GM23338 (cell line): ENCODE results near the gene ACYP1. TPM values are rescaled to one million over a fixed set of nuclear protein-coding genes. Genes with fewer than 3 reads are reported as not detected.

Experiments used
- ETS1 ChIP-seq: IDR thresholded peaks from 2 replicates; pipeline ENCODE4 v1.6.1; 2016; ENCODE audit warnings: antibody characterized with exemption
- EZH2 ChIP-seq: fragments of 200-600 bp; sonication (generic); IDR thresholded peaks from one replicate; pipeline ENCODE4 v1.8.0; 2017; ENCODE audit warnings: antibody characterized with exemption, mild to moderate bottlenecking, low read depth; ENCODE audit not compliant: unreplicated experiment
- JUNB ChIP-seq: IDR thresholded peaks from one replicate; pipeline ENCODE4 v1.6.1; 2016; ENCODE audit warnings: antibody characterized with exemption; ENCODE audit not compliant: unreplicated experiment
- REST ChIP-seq: IDR thresholded peaks from one replicate; pipeline ENCODE4 v1.6.1; 2018; ENCODE audit warnings: antibody characterized with exemption; ENCODE audit not compliant: unreplicated experiment
- ZNF331 ChIP-seq: fragments of 250-450 bp; sonication (Bioruptor Pico); IDR thresholded peaks from 2 replicates; pipeline ENCODE4 v1.5.0; 2020; ENCODE audit warnings: low read depth, mild to moderate bottlenecking, moderate library complexity
- ZNF462 ChIP-seq: fragments of 250-450 bp; sonication (Bioruptor Pico); IDR thresholded peaks from 2 replicates; pipeline ENCODE4 v1.5.0; 2020; ENCODE audit warnings: mild to moderate bottlenecking, moderate library complexity
- polyA plus RNA-seq: library from polyadenylated mRNA; unstranded; fragments of >200 nt; fragmentation: Nextera tagmentation; extraction: Ambion mirVana; gene quantifications from 2 replicates; pipeline ENCODE4 v1.2.1, GENCODE V29; 2016
- total RNA-seq: library from RNA; depleted of rRNA; stranded (reverse); fragments of >200 nt; shearing (Covaris generic); gene quantifications from 2 replicates; pipeline ENCODE4 v1.2.3, GENCODE V29; 2014

Gene ACYP1
- total and polyA plus RNA-seq, 2 experiments from 2014 or later: 18.4 to 104 TPM

- TF ChIP-seq ZNF462 (CRISPR knock-in tag): no peak
- TF ChIP-seq ZNF331 (CRISPR knock-in tag): no peak
- TF ChIP-seq JUNB: no peak
- no peak for TF ChIP-seq EZH2
- no peak for TF ChIP-seq REST
- TF ChIP-seq ETS1: no peak
Measured at GRCh38 chr14:75107186-75107585, 43.4 kb upstream of the ACYP1 start (continued).
